Measurements from ENCODE around the gene TTI1.
"Not testable (repeated sequence)": the region's sequence is repeated elsewhere in the genome, so short reads cannot be mapped to it uniquely, and the experiment has no call there.

Gene TTI1

GRCh38 chr20:37973059-37973910 lies 60.0 kb downstream of the TTI1 start:
- Mint-ChIP-seq H3K27ac (no peak overlapping the region), H3K9me3 (peaks cover 4 to 9% of the 10 kb centered on the region in 2 donors), H3K4me1 (peaks cover 20% of the 10 kb centered on the region), H3K4me3 (no peak overlapping the region), H3K27me3 (no peaks in the 10 kb centered on the region)
- ATAC-seq (no peak), DNase-seq (no peak)

- peak overlapping the region in 1 of 2 donors; percentile 35 for H3K27ac Mint-ChIP-seq
Measured at GRCh38 chr20:37972256-37973058, 60.8 kb downstream of the TTI1 start.

GRCh38 chr20:37971561-37972127 lies 61.6 kb downstream of the TTI1 start:
- Mint-ChIP-seq H3K27ac (peak overlapping the region; percentile 27 to 35), H3K27me3 (no peaks in the 10 kb centered on the region), H3K4me1 (peaks cover 3% of the 10 kb centered on the region), H3K9me3 (peaks cover 17 to 26% of the 10 kb centered on the region in 2 donors), H3K4me3 (no peak overlapping the region)
- DNase-seq (no peak), ATAC-seq (no peak)

More at GRCh38 chr20:37972256-37973058, 60.8 kb downstream of the TTI1 start:
- DNase-seq = no peak
- no peak overlapping the region for H3K4me3 Mint-ChIP-seq
- H3K27me3 Mint-ChIP-seq = no peaks in the 10 kb centered on the region
- peaks cover 11% of the 10 kb centered on the region for H3K4me1 Mint-ChIP-seq
- peaks cover 11 to 17% of the 10 kb centered on the region in 2 donors for H3K9me3 Mint-ChIP-seq
- ATAC-seq = no peak

- H3K4me1 Mint-ChIP-seq = no peaks in the 10 kb centered on the region
- H3K4me3 Mint-ChIP-seq = no peak overlapping the region
- H3K27me3 Mint-ChIP-seq = no peaks in the 10 kb centered on the region
- no peak for DNase-seq
- peak overlapping the region; percentile 10 to 56 for H3K27ac Mint-ChIP-seq
- peaks cover 23 to 33% of the 10 kb centered on the region in 2 donors for H3K9me3 Mint-ChIP-seq
- no peak for ATAC-seq
Measured at GRCh38 chr20:37970856-37971245, 62.4 kb downstream of the TTI1 start.

- Mint-ChIP-seq H3K27me3 (no peaks in the 10 kb centered on the region), H3K4me1 (no peaks in the 10 kb centered on the region), H3K9me3 (peaks cover 23 to 35% of the 10 kb centered on the region in 2 donors), H3K4me3 (no peak overlapping the region), H3K27ac (peak overlapping the region in 1 of 2 donors; percentile 56)
- DNase-seq (no peak), ATAC-seq (no peak)
Measured at GRCh38 chr20:37969949-37970855, 63.1 kb downstream of the TTI1 start.

GRCh38 chr20:37968841-37969401 lies 64.3 kb downstream of the TTI1 start:
- Mint-ChIP-seq H3K4me3 (no peak overlapping the region), H3K27ac (no peak overlapping the region), H3K9me3 (peaks cover 30 to 48% of the 10 kb centered on the region in 2 donors), H3K4me1 (no peaks in the 10 kb centered on the region), H3K27me3 (no peaks in the 10 kb centered on the region)
- ATAC-seq = no peak
- DNase-seq = no peak

- H3K4me3 Mint-ChIP-seq, H3K4me1 Mint-ChIP-seq, H3K27ac Mint-ChIP-seq, H3K27me3 Mint-ChIP-seq, ATAC-seq, DNase-seq: not testable (repeated sequence)
- H3K9me3 Mint-ChIP-seq = peaks cover 30 to 45% of the 10 kb centered on the region in 2 donors
Measured at GRCh38 chr20:37963483-37963882, 69.8 kb downstream of the TTI1 start.

- H3K4me1 Mint-ChIP-seq = no peaks in the 10 kb centered on the region
- H3K27me3 Mint-ChIP-seq = peaks cover 6% of the 10 kb centered on the region
- no peak for ATAC-seq
- DNase-seq = no peak
- H3K27ac Mint-ChIP-seq = no peak overlapping the region
- peaks cover 11 to 21% of the 10 kb centered on the region in 2 donors for H3K9me3 Mint-ChIP-seq
- H3K4me3 Mint-ChIP-seq = no peak overlapping the region
Measured at GRCh38 chr20:37961066-37961465, 72.2 kb downstream of the TTI1 start.

GRCh38 chr20:37958856-37959520 lies 74.3 kb downstream of the TTI1 start:
- Mint-ChIP-seq H3K4me3 (no peak overlapping the region), H3K9me3 (peaks cover 3 to 5% of the 10 kb centered on the region in 2 donors), H3K27ac (no peak overlapping the region), H3K27me3 (peaks cover 6% of the 10 kb centered on the region), H3K4me1 (no peaks in the 10 kb centered on the region)
- DNase-seq = no peak
- ATAC-seq = no peak

- ATAC-seq (no peak), DNase-seq (no peak)
- Mint-ChIP-seq H3K4me3 (no peak overlapping the region), H3K4me1 (no peaks in the 10 kb centered on the region), H3K27ac (no peak overlapping the region), H3K9me3 (no peaks in the 10 kb centered on the region), H3K27me3 (peaks cover 6% of the 10 kb centered on the region)
Measured at GRCh38 chr20:37956107-37956585, 77.1 kb downstream of the TTI1 start.

GRCh38 chr20:37955511-37955910 lies 77.7 kb downstream of the TTI1 start:
- Mint-ChIP-seq H3K4me1 (no peaks in the 10 kb centered on the region), H3K27ac (no peak overlapping the region), H3K9me3 (no peaks in the 10 kb centered on the region), H3K4me3 (no peak overlapping the region), H3K27me3 (peaks cover 6% of the 10 kb centered on the region)
- DNase-seq (no peak), ATAC-seq (no peak)

GRCh38 chr20:37954626-37955025 lies 78.6 kb downstream of the TTI1 start:
- H3K27me3 Mint-ChIP-seq = peaks cover 6% of the 10 kb centered on the region
- DNase-seq (no peak), ATAC-seq (no peak)
- H3K4me1 Mint-ChIP-seq = no peaks in the 10 kb centered on the region
- no peak overlapping the region for H3K4me3 Mint-ChIP-seq
- no peaks in the 10 kb centered on the region for H3K9me3 Mint-ChIP-seq
- no peak overlapping the region for H3K27ac Mint-ChIP-seq

GRCh38 chr20:37954190-37954589 lies 79.1 kb downstream of the TTI1 start:
- ATAC-seq (no peak), DNase-seq (no peak)
- Mint-ChIP-seq H3K4me3 (no peak overlapping the region), H3K4me1 (no peaks in the 10 kb centered on the region), H3K27me3 (peaks cover 6% of the 10 kb centered on the region), H3K27ac (no peak overlapping the region), H3K9me3 (no peaks in the 10 kb centered on the region)

- peaks cover 0 to 7% of the 10 kb centered on the region in 2 donors for H3K9me3 Mint-ChIP-seq
- no peak for DNase-seq
- no peaks in the 10 kb centered on the region for H3K4me1 Mint-ChIP-seq
- no peak for ATAC-seq
- H3K27ac Mint-ChIP-seq = no peak overlapping the region
- no peak overlapping the region for H3K4me3 Mint-ChIP-seq
- no peaks in the 10 kb centered on the region for H3K27me3 Mint-ChIP-seq
Measured at GRCh38 chr20:37948956-37949355, 84.3 kb downstream of the TTI1 start.

All from stimulated activated naive CD8-positive, alpha-beta T cell treated with anti-CD3 and anti-CD28 coated beads, Interleukin-15, amount 100 ng/mL, for 72 hours (primary cell).